ENCODE results near the gene LAD1. TPM values are rescaled to one million over a fixed set of nuclear protein-coding genes. Genes with fewer than 3 reads are reported as not detected.

Gene LAD1
- polyA plus RNA-seq, 1 donor from 2014 or later = not detected

DNA sequence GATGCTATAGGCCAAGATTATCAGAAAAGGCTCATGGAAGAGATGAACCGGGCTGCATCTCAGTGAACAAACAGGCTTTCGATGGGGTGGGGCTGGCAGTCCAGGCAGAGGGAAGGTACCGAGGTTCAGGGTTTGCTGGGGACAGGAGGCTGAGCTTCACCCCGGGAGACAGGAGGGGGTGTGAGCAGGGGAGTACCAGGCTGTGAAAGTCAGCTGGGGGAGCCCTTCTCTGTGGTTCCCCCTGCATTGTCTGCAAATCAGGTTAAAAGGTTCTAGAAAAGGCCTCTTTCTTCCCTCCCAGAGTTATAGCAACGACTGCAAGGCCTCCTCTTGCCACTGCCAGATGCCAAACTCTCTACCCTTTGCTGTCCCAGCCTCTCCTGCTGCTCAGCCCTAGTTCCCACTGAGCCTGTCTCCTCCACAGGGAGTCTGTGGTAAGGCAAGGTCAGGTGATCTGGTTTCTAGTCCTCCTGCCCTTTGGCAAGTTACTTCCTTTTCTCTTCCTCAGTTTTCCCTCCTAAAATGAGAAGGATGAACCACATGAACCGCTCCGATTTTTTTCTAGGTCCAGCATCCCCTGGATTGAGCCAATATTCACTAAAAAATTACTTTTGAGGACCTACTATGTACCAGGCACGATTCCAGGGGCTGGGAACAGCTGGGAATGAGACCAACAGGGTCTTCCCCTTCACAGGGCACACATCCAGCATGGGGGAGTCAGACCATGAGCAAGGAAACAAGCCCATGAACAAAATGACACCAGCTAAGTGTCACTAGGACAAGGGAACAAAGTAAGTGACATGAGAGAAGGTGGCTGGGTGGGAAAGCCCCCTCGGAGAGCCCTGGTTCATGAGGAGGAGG lies 7.2 kb downstream of the LAD1 start:
- Histone ChIP-seq H3K4me2 (ENCODE audit: low read length) (no peak overlapping the region), H3K4me3 (ENCODE audit: low read length) (no peak overlapping the region), H3K27me3 (ENCODE audit: insufficient read depth, low read depth, low read length) (no peaks in the 10 kb centered on the region), H3K27ac (ENCODE audit: low read length) (no peak overlapping the region), H3K79me2 (replicated peaks; ENCODE audit: insufficient read depth, low read length) (no peaks in the 10 kb centered on the region), H3K9ac (ENCODE audit: low read length) (no peak overlapping the region), H4K20me1 (ENCODE audit: insufficient read depth) (no peaks in the 10 kb centered on the region), H3K9me2 (ENCODE audit: insufficient read depth, low read length) (no peaks in the 10 kb centered on the region), H3K9me3 (ENCODE audit: low read length) (no peaks in the 10 kb centered on the region), H3K36me3 (ENCODE audit: insufficient read depth, low read length) (no peaks in the 10 kb centered on the region), H3F3A (ENCODE audit: insufficient read depth, low read length, poor library complexity, severe bottlenecking) (no peaks in the 10 kb centered on the region), H2AFZ (ENCODE audit: low read depth, low read length) (no peak overlapping the region)
- TF ChIP-seq MXI1 (conservative IDR thresholded peaks at IDR 0.05; ENCODE audit: poor library complexity, severe bottlenecking) (no peak), TAF1 (IDR thresholded peaks at IDR 0.05; ENCODE audit: low read depth) (no peak), RAD21 (conservative IDR thresholded peaks at IDR 0.05) (no peak), EZH2 (IDR thresholded peaks at IDR 0.05; ENCODE audit: borderline replicate concordance, insufficient read depth, low read length, poor library complexity, severe bottlenecking) (no peak), SMC3 (conservative IDR thresholded peaks at IDR 0.05; ENCODE audit: poor library complexity) (no peak), EP300 (conservative IDR thresholded peaks at IDR 0.05; ENCODE audit: poor library complexity, severe bottlenecking) (no peak), REST (IDR thresholded peaks at IDR 0.05; ENCODE audit: borderline replicate concordance) (no peak), POLR2AphosphoS5 (IDR thresholded peaks at IDR 0.05) (no peak)
- TF ChIP-seq, protein P1, sequence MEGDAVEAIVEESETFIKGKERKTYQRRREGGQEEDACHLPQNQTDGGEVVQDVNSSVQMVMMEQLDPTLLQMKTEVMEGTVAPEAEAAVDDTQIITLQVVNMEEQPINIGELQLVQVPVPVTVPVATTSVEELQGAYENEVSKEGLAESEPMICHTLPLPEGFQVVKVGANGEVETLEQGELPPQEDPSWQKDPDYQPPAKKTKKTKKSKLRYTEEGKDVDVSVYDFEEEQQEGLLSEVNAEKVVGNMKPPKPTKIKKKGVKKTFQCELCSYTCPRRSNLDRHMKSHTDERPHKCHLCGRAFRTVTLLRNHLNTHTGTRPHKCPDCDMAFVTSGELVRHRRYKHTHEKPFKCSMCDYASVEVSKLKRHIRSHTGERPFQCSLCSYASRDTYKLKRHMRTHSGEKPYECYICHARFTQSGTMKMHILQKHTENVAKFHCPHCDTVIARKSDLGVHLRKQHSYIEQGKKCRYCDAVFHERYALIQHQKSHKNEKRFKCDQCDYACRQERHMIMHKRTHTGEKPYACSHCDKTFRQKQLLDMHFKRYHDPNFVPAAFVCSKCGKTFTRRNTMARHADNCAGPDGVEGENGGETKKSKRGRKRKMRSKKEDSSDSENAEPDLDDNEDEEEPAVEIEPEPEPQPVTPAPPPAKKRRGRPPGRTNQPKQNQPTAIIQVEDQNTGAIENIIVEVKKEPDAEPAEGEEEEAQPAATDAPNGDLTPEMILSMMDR (IDR thresholded peaks at IDR 0.05; ENCODE audit: poor library complexity, severe bottlenecking) = no peak

GRCh38 chr1:201391225-201391624 lies 7.9 kb downstream of the LAD1 start:
- TF ChIP-seq EZH2 (IDR thresholded peaks at IDR 0.05; ENCODE audit: borderline replicate concordance, insufficient read depth, low read length, poor library complexity, severe bottlenecking) (no peak), EP300 (conservative IDR thresholded peaks at IDR 0.05; ENCODE audit: poor library complexity, severe bottlenecking) (no peak), TAF1 (IDR thresholded peaks at IDR 0.05; ENCODE audit: low read depth) (no peak), REST (IDR thresholded peaks at IDR 0.05; ENCODE audit: borderline replicate concordance) (no peak), POLR2AphosphoS5 (IDR thresholded peaks at IDR 0.05) (no peak), RAD21 (conservative IDR thresholded peaks at IDR 0.05) (no peak), SMC3 (conservative IDR thresholded peaks at IDR 0.05; ENCODE audit: poor library complexity) (no peak), MXI1 (conservative IDR thresholded peaks at IDR 0.05; ENCODE audit: poor library complexity, severe bottlenecking) (no peak)
- TF ChIP-seq, protein P1 (IDR thresholded peaks at IDR 0.05; ENCODE audit: poor library complexity, severe bottlenecking) = no peak
- H3F3A ChIP-seq (ENCODE audit: insufficient read depth, low read length, poor library complexity, severe bottlenecking) = no peaks in the 10 kb centered on the region

More at GRCh38 chr1:201391225-201391624, 7.9 kb downstream of the LAD1 start:
- Histone ChIP-seq H3K79me2 (replicated peaks; ENCODE audit: insufficient read depth, low read length) (no peaks in the 10 kb centered on the region), H3K9ac (ENCODE audit: low read length) (no peak overlapping the region), H3K9me2 (ENCODE audit: insufficient read depth, low read length) (no peaks in the 10 kb centered on the region), H3K9me3 (ENCODE audit: low read length) (no peaks in the 10 kb centered on the region), H3K27me3 (ENCODE audit: insufficient read depth, low read depth, low read length) (no peaks in the 10 kb centered on the region), H4K20me1 (ENCODE audit: insufficient read depth) (no peaks in the 10 kb centered on the region), H3K36me3 (ENCODE audit: insufficient read depth, low read length) (no peaks in the 10 kb centered on the region), H3K4me2 (ENCODE audit: low read length) (no peak overlapping the region), H2AFZ (ENCODE audit: low read depth, low read length) (no peak overlapping the region), H3K4me3 (ENCODE audit: low read length) (no peak overlapping the region), H3K27ac (ENCODE audit: low read length) (no peak overlapping the region)

Measured in neural cell (in vitro differentiated cells).